ENCODE data around the gene SRSF11. TPM values are rescaled to one million over a fixed set of nuclear protein-coding genes. Genes with fewer than 3 reads are reported as not detected.
A peak's percentile ranks its signal among the peaks of the same experiment; 100 is the strongest.

Gene SRSF11
- polyA plus RNA-seq, 1 donor (not counting 4 experiments of a cell fraction or from before 2014, with no cell fraction given): 234 TPM

GRCh38 chr1:70284366-70284765 lies 63.2 kb downstream of the SRSF11 start:
- H3K27ac ChIP-seq (ENCODE audit: control insufficient read depth, insufficient read depth, low read length): peak overlapping the region; percentile 79
- H3K4me1 ChIP-seq (ENCODE audit: control insufficient read depth, extremely low read depth, insufficient read depth, low read length): peaks cover 7% of the 10 kb centered on the region
- no peaks in the 10 kb centered on the region for H3K79me2 ChIP-seq (ENCODE audit: control insufficient read depth, insufficient read depth, low read length)
- FAIRE-seq (peak; percentile 55), DNase-seq (ENCODE audit: low read depth, low spot score) (peak; percentile 17)
- H3K36me3 ChIP-seq (ENCODE audit: control insufficient read depth in 2 of 2, extremely low read depth in 1 of 2, insufficient read depth in 2 of 2, low read length in 2 of 2): no peaks in the 10 kb centered on the region
- peak overlapping the region; percentile 37 for H2AFZ ChIP-seq (ENCODE audit: control insufficient read depth, low read length)
- dilution Hi-C loops (cut with MboI; ENCODE audit: extremely low pct_ligation_motif_present, low sequenced_read_pairs): no loop called here
- H3K9me1 ChIP-seq (ENCODE audit: control insufficient read depth, extremely low read depth, insufficient read depth, low read length): no peaks in the 10 kb centered on the region
- H3K4me3 ChIP-seq (ENCODE audit: control insufficient read depth in 2 of 3, extremely low read depth in 1 of 3, insufficient read depth in 2 of 3, low read depth in 1 of 3, low read length in 3 of 3): peak overlapping the region in 2 of 3 experiments; percentile 32 to 45
- H3K4me2 ChIP-seq (ENCODE audit: control insufficient read depth, extremely low read depth, insufficient read depth, low read depth, low read length): peak overlapping the region; percentile 76
- no peaks in the 10 kb centered on the region for H3K9me3 ChIP-seq (ENCODE audit: control insufficient read depth, low read depth, low read length)
- no peaks in the 10 kb centered on the region for H4K20me1 ChIP-seq (ENCODE audit: control insufficient read depth, extremely low read depth, insufficient read depth, low read length)
- peak overlapping the region; percentile 60 for H3K9ac ChIP-seq (ENCODE audit: control insufficient read depth, extremely low read depth, insufficient read depth, low read length)
- H3K27me3 ChIP-seq (ENCODE audit: control insufficient read depth, extremely low read depth, insufficient read depth, low read length): no peaks in the 10 kb centered on the region
- no peak for TF ChIP-seq CTCF (optimal IDR thresholded peaks at IDR 0.05 in 1 of 3, IDR thresholded peaks at IDR 0.05 in 1 of 3, conservative IDR thresholded peaks at IDR 0.05 in 1 of 3; ENCODE audit: extremely low read depth in 1 of 3, insufficient read depth in 2 of 3, low read length in 3 of 3)
- TF ChIP-seq EZH2 (IDR thresholded peaks at IDR 0.05; ENCODE audit: low read length): no peak

GRCh38 chr1:70286453-70286852 lies 65.3 kb downstream of the SRSF11 start:
- no peaks in the 10 kb centered on the region for H3K79me2 ChIP-seq (ENCODE audit: control insufficient read depth, insufficient read depth, low read length)
- H2AFZ ChIP-seq (ENCODE audit: control insufficient read depth, low read length): no peak overlapping the region
- H3K9me3 ChIP-seq (ENCODE audit: control insufficient read depth, low read depth, low read length): no peaks in the 10 kb centered on the region
- H3K27ac ChIP-seq (ENCODE audit: control insufficient read depth, insufficient read depth, low read length): no peak overlapping the region
- FAIRE-seq (no peak), DNase-seq (ENCODE audit: low read depth, low spot score) (no peak)
- H3K4me1 ChIP-seq (ENCODE audit: control insufficient read depth, extremely low read depth, insufficient read depth, low read length): peaks cover 7% of the 10 kb centered on the region
- TF ChIP-seq CTCF (optimal IDR thresholded peaks at IDR 0.05 in 1 of 3, IDR thresholded peaks at IDR 0.05 in 1 of 3, conservative IDR thresholded peaks at IDR 0.05 in 1 of 3; ENCODE audit: extremely low read depth in 1 of 3, insufficient read depth in 2 of 3, low read length in 3 of 3) (no peak), EZH2 (IDR thresholded peaks at IDR 0.05; ENCODE audit: low read length) (no peak)
- H3K36me3 ChIP-seq (ENCODE audit: control insufficient read depth in 2 of 2, extremely low read depth in 1 of 2, insufficient read depth in 2 of 2, low read length in 2 of 2): no peaks in the 10 kb centered on the region
- no peaks in the 10 kb centered on the region for H4K20me1 ChIP-seq (ENCODE audit: control insufficient read depth, extremely low read depth, insufficient read depth, low read length)
- no peak overlapping the region for H3K4me2 ChIP-seq (ENCODE audit: control insufficient read depth, extremely low read depth, insufficient read depth, low read depth, low read length)
- no peaks in the 10 kb centered on the region for H3K27me3 ChIP-seq (ENCODE audit: control insufficient read depth, extremely low read depth, insufficient read depth, low read length)
- dilution Hi-C loops (cut with MboI; ENCODE audit: extremely low pct_ligation_motif_present, low sequenced_read_pairs): no loop called here
- no peaks in the 10 kb centered on the region for H3K9me1 ChIP-seq (ENCODE audit: control insufficient read depth, extremely low read depth, insufficient read depth, low read length)
- no peak overlapping the region for H3K9ac ChIP-seq (ENCODE audit: control insufficient read depth, extremely low read depth, insufficient read depth, low read length)
- H3K4me3 ChIP-seq (ENCODE audit: control insufficient read depth in 2 of 3, extremely low read depth in 1 of 3, insufficient read depth in 2 of 3, low read depth in 1 of 3, low read length in 3 of 3): no peak overlapping the region

All from keratinocyte (primary cell).